HuH-7 (cell line): ENCODE results near the gene UCK2.

Source experiments
- DNase-seq: peaks from one replicate; pipeline ENCODE4 v3.0.0; 2011; ENCODE audit warnings: low spot score

UCK2 gene

DNA sequence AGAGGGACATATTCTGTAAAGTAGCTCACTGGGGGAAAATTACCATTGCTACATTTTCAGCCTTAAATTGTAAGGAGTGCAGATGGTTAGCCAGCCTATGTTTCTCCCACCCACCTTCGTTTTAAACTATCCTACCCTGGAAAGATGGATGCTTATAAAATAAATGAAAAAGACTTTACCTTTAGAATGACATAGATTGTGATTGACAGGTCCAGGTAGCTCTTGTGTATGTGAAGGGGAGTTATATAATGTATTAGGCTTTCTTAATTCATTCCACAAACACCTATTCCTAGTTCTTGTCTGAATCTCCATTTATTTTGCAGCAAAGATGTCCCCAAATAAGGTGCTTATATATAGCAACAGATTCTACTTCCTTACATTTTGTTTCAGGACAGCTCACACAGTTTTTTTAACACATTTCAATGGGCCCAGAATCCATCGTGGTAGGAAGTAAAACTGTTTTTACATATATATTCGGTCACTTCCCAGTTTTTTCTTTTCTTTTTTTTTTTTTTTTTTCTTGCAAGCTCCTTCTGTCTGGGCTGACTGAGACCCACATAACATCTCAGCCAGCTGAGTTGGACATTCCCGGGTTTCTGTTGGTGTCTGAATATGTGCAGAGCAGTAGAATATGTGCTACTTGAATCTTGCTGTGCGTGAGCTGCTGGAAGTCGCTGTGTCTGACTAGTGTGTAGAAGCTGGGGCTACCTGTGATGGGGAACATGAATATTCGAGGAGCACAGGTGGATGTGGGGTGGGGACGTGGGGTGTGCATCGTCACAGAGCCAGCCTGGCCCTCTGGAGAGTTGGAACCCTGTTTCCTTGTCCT lies 27.8 kb downstream of the UCK2 start:
- DNase-seq = no peak

DNA sequence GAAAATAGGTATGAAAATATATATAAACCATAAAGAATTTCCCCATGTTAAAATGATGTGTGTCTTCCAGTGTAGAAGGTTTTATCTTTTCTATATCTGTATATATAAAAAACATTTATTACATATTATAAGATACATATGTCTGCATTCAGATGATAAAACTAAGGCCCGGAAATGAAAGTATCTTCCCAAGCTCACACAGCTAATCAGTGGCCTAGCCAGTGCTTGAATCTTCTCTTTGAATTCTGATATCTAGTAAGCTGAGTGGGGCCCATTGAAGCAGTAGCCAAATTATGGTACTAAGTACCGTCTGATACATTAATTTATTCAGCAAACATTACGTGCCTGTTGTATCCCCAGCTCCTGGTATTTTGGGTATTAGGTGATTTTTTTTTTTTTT lies 28.6 kb downstream of the UCK2 start:
- no peak for DNase-seq

DNA sequence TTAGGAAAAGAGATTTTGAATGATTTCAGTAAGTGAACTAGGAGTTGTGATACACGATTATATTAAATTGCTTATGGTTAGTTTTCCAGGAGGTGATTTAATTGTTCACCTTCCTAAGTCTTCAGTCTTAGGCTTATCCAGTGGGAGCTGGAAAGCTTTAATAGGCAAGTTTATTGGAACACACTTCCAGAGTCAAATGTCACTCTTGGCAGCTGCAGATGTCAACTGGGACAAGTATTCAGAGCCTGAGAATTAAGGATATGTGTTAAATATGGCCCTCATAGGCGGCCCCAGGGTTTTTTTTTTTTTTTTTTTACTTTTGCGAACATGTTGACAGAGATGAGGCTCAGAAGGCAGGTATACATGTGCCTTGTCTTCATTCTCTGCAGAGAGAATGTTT lies 29.2 kb downstream of the UCK2 start:
- no peak for DNase-seq

DNA sequence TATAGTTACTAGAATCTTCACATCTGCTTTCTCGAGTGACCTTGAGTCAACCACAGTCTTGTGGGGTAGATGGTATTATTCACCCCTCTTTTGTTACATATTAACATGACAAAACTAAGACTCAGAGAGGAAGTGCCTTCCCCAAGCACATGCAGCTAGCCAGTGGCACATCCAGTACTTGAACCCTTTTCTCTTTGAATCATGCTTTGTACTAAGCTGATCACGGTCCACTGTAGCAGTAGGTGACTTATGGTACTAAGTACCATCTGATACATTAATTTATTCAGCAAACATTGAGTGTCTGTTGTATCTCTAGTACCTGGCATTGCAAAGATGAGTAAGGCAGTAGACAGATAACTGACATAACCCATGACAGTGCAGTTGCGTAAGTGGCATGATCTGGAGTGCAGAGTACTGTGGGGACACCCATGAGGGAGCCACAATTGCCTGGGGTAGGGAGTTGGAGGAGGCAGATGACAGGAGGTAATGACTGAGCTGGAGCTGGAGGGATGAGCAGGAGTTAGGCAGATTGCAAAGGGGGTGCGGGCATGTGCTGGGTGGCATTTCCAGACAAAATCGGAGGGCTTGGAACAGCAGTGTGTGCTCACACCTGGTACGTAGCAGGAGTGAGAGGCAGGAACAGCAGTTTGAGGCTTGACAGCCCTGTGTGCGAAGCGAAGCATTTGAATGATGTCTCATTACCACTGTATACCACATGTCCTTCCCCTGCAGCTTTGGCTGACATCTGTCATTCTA lies 29.8 kb downstream of the UCK2 start:
- no peak for DNase-seq

DNA sequence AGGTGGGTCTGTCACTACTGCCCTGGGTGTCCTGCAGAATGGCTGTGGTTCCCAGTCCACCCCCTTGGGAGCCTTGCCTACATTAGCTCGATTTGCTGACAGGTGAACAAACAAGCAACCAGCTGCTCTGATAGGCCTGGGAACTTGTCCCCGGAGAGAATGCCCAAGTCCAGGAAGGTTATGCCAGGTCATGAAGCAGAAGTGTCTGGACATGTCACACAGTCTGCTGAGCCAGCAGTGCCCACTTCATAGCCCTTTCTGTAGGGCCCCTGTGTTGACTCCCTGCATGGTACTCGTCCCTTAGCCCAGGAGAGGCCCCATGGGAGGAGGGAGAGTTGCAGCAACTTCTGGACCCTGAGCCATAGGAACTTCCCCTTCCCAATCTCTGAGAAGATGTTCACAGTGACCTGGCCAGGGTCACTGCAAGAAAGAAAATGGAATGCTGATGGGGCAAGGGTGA lies 31.0 kb downstream of the UCK2 start:
- DNase-seq = peak; percentile 25

DNA sequence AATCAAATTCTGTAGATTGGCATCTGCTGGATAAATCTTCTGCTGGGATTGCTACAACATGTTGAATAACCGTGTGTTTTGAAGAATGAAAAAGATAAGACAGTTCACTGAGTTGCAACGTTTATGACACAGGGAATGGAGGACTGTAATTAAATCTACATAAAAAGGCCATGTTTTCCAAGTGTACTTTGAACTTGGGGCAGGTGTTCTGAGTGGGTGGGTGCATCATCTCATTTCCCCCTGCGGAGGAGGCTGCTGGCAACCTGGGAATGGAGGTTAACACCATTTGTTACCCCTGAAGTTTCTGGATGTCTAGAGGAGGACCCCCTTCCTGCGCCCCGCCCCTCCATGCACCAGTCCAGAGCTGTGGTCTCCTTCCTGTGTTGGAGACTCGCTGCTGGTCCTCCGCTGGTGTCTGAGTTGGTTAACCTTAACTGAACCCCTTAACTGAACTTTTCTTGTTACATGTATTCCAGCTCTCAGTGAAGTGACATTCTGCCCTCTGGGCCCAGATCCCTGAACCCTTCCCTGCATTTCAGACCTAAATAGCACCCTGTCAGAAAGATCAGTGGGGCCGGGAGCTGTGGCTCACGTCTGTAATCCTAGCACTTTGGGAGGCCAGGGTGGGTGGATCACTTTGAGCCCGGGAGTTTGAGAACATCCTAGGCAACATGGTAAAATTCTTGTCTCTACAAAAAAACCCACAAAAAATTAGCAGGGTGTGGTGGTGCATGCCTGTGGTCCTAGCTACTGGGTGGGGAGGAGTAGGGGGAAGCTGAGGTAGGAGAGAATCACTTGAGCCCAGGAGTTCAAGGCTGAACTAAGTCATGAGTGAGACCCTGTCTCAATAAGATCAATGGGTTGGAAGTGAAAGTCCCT lies 31.8 kb downstream of the UCK2 start:
- no peak for DNase-seq

DNA sequence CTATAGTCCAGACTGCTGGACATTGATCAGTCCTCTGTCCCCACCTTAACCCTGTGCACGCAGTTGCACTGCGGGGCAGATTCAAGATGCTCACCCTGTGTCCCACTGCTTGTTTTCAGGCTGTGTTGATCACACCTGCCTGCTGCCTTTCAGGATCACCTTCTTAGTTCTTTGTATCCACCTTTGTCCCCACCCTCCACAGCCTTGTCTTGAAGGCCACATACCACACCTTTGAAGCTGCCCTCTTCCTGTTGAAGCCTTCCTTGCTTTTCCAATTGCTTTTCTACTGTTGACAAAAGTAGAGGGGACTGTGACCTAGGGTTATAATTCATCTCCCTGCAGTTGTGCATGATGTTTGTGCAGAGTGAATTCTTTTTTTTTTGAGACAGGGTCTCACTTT lies 32.7 kb downstream of the UCK2 start:
- no peak for DNase-seq

DNA sequence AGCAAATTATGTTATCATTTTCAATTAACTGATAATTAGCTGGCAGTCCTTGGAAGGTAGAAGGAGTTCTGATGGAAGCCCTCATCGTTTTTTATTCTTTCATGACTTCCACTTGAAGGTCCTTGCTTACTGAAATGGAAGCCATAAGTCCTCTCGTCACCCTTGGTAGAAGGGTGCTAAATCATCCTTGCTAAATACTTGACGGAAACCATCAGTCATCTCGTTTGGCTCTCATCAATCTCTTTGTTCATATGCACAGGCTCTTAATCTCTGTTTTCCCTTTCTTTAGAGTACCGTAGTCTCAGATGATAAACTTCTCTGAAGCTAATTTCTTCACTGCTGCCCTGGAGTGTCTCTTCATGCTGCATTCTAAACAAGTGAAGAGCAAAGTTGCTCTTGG lies 34.5 kb downstream of the UCK2 start:
- DNase-seq = no peak

DNA sequence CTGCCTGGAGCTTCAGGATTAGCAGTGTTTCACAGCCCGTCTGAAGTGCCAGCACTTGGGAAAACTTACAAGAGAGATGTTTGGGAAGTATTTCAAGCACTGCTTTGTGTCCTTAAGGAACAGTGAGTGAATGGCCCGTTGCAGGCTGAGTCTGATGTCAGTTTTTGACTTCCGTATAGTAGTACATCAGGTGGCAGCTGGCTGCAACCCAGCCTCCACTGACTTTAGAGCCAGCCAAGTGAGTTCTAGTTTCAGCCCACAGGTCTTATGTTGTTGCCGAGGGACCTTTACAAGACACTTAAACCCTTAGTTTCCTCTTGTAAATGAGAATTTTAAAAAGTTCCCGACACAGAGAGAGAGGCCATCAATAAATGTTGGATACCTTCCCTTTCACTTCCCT lies 35.0 kb downstream of the UCK2 start:
- no peak for DNase-seq

DNA sequence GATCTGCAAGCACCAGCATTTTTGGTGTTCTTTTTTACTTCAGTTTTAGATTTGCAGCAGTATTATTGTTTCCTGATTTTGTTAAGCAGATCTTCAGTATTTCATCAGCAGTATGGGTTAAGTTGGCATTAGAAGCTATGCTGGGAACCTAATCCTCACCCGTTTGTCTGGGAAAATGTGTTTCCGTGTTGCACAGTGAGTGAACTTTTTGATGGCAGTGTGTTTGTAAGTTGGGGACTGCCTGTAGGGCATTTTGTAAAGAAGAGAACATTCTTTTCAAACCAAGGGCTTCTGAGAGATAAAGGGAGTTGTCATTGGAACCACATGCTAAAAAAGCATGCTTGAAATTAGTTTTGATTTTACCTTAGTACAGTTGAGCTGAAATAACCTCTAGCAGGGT lies 35.9 kb downstream of the UCK2 start:
- DNase-seq = no peak

DNA sequence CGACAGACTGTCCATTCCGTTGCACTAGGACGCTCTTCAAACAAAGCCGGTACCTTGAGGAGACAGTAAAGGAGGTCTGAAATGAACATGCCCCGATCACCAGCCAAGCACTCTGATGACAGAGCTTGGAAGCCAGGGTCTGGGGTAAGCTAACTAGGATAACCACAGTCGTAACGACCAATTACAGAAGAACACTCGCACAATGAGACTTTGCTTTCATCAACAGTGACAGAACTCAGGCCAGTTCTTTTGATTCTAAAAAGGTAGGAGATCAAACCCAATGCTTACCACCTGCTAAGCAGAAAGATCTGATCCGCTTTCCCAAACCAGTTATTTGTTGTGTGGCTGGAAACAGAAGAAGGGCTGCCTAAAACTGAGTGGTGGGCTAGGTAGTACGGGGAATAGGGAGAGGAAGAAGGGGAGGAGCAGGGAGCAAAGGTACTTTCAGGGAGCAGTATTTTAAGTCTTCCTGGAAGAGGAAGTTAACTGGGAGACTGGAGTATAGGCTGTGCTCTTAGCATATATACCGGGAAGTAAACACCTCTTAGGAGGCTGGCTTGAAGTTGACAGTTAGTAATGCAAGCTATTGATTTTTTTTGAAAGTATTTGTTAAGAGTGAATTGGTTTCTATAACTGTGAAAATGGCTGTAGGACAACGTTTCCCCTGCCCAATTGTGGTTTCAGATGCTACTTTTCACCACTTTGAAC lies 38.4 kb downstream of the UCK2 start:
- no peak for DNase-seq

DNA sequence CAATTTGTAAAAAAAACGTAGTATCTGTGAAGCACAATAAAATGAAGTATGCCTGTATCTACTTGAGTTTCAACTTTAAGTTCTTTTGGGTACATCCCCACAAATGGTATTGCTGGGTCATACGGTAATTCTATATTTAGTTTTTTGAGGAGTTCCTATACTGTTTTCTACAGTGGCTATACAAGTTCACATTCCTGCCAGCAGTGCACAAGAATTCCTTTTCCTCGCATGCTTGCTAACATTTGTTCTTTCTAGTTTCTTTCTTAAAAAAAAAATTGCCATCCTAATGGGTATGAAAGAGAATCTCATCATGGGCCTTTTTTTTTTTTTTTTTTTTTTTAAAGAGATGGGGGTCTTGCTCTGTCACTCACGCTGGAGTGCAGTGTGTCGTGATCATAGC lies 41.9 kb downstream of the UCK2 start:
- DNase-seq = no peak

DNA sequence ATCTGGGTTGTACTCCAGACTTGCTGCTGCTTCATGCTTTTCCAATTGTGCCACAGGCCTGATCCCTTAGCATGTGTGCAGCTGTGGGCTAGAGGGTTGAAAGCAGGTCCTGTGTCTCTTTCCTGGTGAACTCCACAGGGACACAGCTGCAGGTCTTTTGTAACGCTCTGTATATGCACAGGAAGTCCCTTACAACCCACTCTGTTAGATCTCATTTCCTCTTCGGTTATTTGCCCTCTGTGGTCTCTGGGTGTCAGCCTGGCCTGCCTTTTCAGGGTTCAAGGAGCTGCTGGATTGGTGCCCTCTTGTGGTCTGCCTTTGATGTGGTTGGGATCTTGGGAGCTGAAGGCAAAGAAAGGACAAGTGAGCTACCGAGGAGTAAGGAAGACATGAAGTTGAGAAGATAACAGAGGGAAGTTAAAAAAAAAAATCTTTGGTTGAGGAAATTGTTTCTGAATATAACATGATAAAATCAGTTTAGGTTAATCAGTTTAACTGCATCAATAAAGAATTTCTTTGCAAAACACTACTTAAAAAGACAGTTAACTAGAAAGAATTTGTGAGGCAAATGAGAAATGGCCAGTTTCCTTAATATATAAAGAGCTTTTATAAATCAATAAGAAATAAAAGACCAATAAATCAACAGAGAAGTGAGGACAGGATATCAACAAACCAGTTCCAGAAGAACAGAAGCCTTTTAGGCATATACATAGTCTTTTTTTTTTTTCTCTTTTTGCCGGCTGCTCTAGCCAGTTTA lies 44.1 kb downstream of the UCK2 start:
- DNase-seq = no peak

DNA sequence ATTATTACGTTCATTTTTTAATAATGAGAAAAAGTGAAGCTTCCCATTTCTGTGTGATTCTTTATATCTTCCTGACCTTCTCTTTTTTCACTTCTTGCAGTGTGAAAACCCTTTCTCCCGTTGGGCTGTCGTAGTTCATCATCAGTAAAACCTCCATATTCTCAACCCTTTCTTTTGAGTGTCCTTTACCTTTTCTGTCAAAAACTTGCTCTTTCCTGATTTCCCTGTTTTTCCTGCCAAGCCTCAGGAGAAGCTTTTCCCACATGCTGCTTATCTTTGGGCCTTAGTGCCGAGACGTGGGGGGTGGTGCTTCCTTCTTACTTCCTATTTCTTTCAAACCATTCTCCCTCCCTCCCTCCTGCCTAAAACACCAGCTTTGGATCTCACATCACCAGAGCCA lies 46.1 kb downstream of the UCK2 start:
- no peak for DNase-seq

DNA sequence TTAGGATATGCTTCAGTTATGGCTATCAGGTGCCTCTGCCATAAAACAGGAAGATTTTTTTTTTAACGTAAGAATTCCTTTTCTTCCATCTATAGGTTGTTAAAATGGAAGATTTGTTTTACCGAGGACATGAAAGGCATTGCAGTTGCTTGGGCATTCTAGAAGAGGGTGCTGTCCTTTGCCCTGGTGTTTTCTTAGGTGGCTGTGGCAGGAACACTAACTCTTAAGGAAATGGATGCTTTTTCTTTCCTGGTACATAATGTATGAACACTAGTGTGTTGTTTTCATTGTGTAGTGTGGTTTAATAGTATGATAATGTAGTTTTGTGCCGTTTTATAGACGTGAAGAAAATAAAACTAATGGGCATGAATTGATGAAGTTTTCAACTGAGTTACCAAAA lies 47.2 kb downstream of the UCK2 start:
- DNase-seq = no peak

DNA sequence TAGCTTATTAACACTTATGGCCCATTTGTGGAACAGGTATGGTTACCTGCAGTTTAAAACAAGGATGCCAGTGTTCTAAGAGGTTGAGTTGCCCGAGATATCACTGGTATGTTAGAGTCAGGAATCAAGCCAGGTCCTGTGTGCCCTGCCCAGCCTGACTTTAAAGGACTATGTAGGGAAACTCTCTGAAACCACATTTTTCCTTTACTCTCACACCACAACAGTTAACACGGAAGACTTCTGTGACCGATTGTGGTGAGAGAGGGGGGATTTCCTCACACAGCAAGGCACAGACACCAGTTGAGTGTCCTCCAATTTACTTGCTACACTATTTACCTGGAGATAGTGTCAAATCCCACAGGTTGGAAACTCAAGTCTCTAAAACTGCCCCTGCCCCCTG lies 47.8 kb downstream of the UCK2 start:
- no peak for DNase-seq

DNA sequence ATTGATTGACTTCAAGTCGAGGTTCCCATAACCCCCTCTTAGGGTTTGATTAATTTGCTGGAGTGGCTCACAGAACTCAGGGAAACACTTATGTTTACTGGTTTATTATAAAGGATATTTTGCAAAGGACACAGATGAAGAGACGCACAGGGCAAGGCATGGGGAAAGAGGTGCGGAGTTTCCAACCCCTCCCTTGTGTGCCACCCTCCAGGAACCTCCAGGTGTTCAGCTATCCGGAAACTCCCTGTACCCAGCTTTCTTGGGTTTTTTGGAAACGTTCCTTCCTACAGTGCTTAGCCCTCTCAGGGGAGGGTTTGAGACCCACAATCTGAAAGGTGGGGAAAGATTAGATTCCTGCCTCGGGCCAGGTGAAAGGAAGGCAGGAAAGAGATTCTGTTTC lies 48.2 kb downstream of the UCK2 start:
- no peak for DNase-seq

DNA sequence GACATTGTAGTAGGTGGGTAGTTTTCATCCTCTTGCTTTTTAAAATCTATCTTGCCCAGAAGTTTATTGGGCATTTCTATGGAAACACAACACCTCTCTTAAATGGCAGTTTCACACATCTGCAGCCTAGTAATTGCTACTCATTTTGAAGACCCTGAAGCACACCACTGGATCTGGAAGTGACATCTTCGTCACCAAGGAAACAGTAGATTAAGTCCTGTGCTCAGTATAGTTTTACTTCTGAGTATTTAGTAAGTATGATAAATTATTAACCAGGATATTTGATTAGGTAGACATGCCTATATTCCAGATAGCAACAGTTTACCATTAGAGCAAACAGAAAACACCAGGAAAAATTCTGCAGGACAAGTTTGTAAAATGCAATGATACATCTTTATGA lies 48.7 kb downstream of the UCK2 start:
- no peak for DNase-seq

DNA sequence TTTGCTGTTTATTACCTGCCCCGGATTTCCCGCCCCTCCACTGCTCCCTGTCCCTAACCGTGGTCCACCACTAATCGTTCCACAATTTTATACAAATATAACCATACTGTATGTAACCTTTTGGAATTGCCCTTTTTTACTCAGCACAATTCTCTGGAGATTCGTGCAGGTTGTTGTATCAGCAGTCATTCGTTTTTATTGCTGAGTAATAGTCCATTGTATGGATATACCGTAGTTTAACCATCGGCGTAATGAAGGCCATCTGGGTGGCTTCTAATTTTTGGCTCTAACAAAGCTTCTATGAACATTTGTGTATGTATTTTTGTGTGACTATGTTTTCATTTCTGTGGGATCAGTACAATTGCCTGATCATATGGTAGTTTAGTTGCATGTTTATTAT lies 50.0 kb downstream of the UCK2 start:
- no peak for DNase-seq

DNA sequence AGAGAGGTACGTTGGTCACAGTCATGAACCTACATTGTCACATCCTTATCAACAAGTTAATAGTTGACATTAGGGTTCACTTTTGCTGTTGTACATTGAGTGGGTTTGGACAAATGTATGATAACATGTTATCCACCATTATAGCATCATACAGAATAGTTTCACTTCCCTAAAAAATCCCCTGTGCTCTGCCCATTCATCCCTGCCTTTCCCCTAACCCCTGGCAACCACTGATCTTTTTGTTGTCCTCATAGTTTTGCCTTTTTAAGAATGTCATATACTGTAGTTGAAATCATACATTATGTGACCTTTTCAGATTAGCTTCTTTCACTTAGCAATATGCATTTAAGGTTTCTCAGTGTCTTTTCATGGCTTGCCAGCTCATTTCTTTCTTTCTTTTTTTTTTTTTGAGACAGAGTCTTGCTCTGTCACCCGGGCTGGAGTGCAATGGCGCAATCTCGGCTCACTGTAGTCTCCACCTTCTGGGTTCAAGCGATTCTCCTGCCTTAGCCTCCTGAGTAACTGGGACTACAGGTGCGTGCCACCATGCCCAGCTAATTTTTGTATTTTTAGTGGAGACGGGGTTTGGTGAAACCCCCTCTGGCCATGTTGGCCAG lies 50.6 kb downstream of the UCK2 start:
- no peak for DNase-seq

DNA sequence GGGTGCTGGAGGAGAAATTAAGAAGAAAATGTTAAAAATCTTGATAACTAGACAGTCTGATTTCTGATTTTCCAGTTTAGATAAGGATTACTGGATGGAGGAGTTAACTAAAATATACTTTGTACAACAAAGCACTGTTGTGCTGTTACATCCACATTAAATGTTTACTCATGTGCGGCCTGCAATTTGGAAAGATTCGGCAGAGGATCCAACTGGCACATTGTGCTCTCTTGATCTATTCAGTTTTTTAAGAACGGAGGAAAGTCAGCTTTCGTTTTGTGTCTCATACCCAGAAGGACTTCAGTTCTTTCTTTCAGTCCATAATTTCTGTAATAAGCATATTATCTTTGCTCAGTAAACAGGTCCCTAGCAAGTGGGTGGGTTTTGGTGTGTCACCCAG lies 52.5 kb downstream of the UCK2 start:
- DNase-seq = no peak
